GM13976 (cell line): Measurements from ENCODE around the gene RNF168.
A peak's percentile ranks its signal among the peaks of the same experiment; 100 is the strongest.

ENCODE experiments used
- DNase-seq: peaks from one replicate; pipeline ENCODE4 v3.0.0; 2012; ENCODE audit warnings: low spot score
- in situ Hi-C: fragments of 300-500 bp; cut with MboI; formaldehyde crosslinking; loops from one replicate; pipeline ENCODE4 v1.12.0; 2022; ENCODE audit warnings: low sequenced_read_pairs, mixed read lengths, inconsistent platforms; ENCODE audit not compliant: unreplicated experiment
- TF ChIP-seq, protein P1 (sequence below): IDR thresholded peaks from 2 replicates; pipeline ENCODE4 v1.5.1; 2012; ENCODE audit warnings: borderline replicate concordance, mild to moderate bottlenecking; ENCODE audit not compliant: insufficient read depth; ENCODE audit errors: extremely low read depth, missing control alignments, control extremely low read depth

RNF168 gene

DNA sequence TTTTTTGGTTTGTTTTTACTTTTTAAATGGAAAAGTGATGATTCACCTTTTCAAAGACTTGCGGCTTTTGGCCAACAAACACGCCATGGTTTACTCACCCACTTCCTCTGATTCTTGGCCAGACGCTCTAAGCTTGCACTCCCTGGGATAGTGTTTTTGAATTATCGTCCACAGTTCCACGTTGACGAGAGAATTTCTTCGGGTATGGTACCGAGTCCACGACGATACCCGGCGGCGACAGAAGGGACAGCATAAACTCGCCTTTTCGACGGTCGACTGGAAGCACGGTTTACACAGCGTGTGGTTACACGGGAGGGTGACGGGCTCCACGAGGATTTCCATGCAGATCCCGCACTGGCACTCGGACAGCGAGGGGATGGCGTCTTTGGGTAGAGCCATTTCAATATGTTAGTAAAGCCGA is 783 bp downstream of the RNF168 start:
- peak; percentile 47 for DNase-seq
- in situ Hi-C loops, result no loop called here
- TF ChIP-seq, protein P1, sequence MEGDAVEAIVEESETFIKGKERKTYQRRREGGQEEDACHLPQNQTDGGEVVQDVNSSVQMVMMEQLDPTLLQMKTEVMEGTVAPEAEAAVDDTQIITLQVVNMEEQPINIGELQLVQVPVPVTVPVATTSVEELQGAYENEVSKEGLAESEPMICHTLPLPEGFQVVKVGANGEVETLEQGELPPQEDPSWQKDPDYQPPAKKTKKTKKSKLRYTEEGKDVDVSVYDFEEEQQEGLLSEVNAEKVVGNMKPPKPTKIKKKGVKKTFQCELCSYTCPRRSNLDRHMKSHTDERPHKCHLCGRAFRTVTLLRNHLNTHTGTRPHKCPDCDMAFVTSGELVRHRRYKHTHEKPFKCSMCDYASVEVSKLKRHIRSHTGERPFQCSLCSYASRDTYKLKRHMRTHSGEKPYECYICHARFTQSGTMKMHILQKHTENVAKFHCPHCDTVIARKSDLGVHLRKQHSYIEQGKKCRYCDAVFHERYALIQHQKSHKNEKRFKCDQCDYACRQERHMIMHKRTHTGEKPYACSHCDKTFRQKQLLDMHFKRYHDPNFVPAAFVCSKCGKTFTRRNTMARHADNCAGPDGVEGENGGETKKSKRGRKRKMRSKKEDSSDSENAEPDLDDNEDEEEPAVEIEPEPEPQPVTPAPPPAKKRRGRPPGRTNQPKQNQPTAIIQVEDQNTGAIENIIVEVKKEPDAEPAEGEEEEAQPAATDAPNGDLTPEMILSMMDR, result no peak

DNA sequence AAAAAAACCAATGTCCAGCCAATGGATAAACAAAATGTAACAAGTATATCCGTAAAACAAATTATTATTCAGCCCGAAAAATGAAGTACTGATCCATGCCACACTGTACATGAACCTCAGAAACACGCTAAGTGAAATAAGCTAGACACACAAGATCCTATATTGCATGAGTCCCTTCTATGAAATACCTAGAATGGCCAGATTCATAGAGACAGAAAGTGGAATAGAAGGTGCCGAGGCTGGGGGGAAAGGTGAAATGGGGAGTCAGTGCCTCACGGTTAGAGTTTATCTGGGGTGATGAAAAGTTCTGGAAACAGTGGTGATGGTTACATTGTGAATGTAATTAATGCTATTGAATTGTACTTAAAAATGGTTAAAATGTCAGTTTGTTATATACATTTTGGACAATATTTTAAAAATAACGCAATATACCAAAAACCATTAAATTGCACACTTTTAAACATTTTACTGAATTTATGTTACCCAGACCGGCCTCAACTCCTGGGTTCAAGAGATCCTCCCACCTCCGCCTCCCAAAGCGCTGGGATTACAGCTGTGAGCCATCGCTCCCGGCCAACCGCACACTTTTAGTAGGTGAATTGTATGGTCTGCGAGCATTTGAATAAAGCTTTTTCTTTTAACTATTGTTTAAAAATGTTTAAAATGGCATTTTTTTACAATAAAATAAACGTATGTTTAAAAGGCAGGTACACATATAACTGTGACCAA is 2.1 kb downstream of the RNF168 start:
- TF ChIP-seq, protein P1, result no peak
- in situ Hi-C loops, result no loop called here
- DNase-seq, result no peak

DNA sequence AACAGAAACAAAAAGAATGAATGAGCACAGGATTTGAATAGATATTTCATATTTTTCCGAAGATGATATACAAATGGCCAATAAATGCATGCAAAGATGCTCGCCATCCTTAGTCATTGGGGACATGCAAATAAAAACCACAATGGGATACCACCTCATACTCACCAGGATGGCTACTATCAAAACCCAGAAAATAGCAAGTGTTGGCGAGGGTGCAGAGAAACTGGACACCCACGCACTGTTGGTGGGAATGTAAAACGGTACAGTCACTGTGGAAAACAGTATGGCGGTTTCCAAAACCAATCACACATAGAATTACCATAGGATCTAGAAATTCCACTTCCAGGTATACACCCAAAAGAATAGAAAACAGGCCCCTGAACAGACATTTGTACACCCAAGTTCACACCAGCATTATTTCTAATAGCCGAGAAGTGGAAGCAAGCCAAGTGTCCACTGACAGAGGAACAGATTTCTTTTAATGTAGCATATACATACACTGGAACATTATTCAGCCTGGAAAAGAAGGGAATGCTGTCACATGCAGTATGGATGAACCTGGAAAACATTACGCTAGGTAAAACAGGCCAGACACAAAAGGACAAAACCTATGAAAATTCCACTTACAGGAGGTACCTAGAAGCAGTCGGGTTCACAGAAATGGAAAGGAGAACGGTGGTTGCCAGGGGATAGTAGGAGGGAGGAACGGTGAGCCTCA is 3.6 kb downstream of the RNF168 start:
- TF ChIP-seq, protein P1, result no peak
- DNase-seq, result no peak
- in situ Hi-C loops, result no loop called here

DNA sequence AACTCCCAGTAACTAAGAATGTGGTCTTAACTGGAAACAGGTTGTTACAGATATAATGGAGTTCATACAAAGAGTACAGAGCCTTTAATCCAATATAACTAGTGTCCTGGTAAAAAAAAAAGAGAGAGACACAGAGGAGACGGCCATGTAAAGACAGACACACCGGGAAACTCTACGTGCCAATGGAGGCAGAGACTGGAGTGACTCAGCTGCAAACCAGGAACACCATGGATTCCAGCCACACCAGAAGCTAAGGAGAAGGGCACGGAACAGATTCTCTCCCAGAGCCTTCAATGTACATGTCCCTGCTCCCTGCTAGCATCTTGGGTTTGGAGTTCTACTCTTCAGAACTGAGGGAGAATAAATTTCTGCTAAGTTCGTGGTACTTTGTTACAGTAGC is 4.5 kb downstream of the RNF168 start:
- in situ Hi-C loops, result no loop called here
- DNase-seq, result no peak

DNA sequence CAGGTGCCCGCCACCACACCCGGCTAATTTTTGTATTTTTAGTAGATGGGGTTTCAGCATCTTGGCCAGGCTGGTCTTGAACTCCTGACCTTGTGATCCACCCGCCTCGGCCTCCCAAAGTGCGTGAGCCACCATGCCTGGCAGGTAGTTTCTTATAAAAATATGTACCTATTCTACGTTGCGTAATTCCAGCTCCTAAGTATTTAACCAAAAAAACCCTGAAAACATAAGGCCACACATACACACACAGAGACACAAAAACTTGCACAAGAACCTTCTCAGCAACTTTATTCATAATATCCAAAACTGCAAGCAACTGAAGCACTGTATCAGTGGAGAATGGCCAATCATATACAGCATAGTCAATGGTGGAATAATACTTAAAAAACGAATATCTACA is 5.3 kb downstream of the RNF168 start:
- no peak for DNase-seq
- TF ChIP-seq, protein P1, result no peak
- in situ Hi-C loops, result no loop called here

More for the DNA sequence above, 4.5 kb downstream of the RNF168 start:
- TF ChIP-seq, protein P1, result no peak

DNA sequence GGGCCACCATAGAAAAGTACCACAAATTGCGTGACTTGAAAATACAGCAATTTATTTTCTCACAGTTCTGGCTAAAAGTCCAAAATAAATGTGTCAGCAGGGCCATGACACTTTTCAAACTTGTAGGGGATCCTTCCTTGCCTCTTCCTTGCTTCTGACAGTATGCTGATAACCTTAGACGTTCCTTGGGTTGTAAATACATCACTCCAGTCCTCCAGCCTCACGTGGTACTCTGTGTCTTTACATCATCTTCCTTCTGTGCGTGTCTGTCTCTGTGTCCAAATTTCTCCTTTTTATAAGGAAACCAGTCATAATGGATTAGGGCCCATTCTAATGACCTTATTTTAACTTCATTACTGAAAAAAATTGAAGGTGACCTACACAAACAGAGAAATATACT is 7.4 kb downstream of the RNF168 start:
- no peak for DNase-seq
- in situ Hi-C loops, result no loop called here
- TF ChIP-seq, protein P1, result no peak
